NCI-H82 treated with DMSO at 0.1 percent for 48 hours (cell line): ENCODE measurements around the gene GPM6B.

ENCODE experiments used
- DNase-seq: peaks from one replicate; lab custom pipeline; 2025; ENCODE audit not compliant: unreplicated experiment; lab: John Stamatoyannopoulos, UW

Gene GPM6B, protein sequence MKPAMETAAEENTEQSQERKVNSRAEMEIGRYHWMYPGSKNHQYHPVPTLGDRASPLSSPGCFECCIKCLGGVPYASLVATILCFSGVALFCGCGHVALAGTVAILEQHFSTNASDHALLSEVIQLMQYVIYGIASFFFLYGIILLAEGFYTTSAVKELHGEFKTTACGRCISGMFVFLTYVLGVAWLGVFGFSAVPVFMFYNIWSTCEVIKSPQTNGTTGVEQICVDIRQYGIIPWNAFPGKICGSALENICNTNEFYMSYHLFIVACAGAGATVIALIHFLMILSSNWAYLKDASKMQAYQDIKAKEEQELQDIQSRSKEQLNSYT

DNA sequence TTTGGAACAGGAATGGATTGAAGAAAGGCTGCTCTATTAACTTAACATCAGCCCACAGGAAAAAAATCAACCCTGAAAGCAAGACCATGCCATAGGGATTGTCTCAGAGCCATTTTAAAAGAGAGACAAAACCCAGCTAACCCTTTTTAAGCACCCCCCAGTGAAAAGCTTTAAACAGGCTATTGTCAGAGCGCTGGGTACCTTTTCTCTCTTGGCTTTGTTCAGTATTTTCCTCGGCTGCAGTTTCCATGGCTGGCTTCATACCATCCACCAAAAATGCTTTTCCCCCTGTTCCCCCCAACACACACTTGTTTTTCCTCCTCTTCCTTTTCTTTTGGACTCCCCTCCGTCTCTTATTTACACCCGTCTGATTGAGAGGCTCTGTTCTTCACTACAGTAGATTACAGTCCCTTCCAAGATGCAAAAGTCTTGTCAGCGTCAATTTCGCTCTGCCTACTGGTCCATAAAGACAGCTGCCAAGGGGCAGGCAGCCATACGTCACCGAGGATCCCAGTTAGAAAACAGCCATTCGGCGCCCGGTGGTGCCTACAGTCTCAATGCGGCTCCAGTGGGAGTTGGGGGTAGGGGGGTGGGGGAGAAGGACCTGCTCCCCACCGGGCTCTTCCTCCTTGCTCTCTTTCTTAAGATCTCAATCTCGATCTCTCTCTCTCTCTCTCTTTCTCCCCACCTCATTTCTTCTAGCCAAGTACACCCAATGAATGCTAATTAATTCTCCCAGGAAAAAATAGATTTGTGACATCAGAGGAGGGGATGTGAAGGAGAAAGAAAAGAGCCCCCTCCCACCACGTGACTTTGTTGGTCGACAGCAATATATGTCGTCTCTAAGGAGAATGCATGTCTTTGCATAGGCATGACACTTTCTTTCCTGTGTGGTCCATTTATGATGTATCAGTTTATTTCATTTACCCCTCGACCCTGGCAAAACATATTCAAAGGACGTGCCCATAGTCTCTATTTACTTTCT lies at the start of gene GPM6B:
GPM6B (minus strand) TSS at position 451 of the 985 bp plus-strand sequence; CDS start at position 262, 189 bp downstream.
- no peak for DNase-seq

DNA sequence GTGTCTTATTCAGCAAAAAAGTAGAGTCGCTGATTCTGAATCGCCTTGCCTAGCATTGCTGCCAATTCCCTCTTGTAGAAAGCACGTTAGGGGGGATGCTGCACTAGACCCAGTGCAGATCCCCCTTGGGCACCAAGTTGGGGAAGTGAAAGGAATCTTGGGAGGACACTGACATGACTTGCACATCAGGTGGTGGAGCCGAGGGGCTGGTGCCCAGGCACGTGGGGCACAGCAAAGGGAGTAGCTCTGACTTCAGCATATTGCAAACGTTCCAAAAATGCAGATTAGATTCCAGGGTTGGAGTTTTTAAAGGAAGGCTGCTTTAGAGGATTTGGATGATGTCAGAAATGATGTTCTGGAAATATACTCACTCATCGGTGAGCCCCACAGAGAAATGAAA lies 47.4 kb upstream of the GPM6B start:
- no peak for DNase-seq

DNA sequence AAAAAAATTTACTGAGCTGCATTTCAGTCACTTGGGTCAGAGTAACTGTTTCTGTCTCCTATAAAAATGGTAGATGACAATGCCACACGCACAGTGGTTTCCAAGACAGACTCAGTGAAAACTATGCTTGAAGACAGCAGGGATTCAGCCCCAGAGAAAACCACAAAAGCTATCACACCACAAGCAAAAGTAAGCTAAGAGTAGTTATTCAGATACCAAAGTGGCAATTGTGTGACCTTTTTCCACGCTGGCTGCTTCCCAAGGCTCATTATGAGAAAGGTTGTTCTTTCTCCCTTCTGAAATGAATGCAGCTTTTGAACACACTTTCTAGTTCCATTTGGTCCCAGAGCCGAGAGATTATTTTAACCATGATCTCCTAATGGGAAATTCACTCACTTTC lies 46.4 kb upstream of the GPM6B start:
- DNase-seq, result no peak

DNA sequence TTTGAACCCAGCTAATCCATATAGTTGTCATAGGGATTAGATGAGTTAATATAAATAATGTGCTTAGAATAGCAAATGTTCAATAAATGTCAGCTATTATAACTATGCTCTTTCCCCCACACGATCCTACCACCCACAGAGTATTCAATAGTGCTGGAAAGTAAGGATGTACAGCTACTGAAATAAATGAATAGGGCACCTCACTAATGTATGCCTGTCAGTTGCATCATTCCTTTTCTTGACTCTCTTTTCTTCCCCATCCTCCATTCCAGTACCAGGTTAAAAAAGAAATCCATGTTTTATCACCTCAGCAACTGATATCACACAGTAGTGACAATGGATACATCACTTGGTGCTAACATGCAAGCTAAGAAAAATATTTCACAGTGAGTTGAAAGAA lies 42.8 kb upstream of the GPM6B start:
- no peak for DNase-seq

DNA sequence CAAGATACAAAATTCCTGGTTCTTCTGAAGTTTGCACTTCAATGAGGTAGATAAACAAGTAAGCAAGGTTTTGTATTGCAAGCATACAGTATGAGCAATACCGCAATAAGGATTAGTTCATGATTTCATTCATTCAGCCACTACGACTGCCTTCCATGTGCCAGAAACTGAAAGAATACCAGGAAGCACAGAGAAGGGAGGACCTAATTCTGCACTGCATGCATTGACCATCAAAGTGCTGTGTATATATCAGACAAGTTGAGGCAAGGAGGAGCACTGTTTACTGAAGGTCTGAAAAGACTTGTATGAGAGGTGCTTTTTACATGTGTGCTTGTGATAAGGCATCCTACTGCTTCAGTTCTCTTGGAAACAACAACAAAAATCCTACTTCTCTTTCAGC lies 40.9 kb upstream of the GPM6B start:
- no peak for DNase-seq

DNA sequence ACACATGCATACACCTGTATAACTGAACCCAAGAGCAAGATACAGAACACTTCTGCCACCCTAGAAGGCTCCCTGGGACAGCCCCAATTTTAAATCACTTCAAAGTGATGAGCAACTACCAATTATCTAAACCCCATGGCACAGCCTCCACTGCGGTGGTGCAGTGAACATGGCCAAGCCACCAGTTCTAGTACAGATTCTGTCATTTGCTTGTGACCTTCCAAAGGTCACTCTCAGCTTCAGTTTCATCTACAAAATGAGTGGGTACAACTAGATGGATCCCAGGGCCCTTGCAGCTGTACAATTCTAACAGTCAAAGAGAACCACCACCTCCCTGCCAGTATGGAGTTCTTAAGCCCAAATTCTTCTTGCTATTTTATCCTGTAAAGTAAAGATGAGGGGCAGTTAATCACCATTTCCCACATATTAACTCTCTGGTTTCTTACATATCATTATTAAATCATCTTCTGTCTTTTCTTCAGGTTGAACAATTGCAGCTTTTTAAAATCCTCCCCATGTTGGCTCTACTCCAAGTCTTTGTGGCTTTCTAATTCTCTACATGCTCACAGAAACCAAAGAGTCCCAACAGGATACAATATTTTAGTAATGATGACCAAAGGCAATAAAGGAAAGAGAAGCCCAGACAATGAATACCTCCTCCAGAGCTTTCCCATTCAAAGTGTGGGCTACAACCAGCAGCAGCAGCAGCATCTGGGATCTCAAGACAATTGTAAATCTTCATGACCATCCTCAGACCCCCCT lies 39.0 kb upstream of the GPM6B start:
- no peak for DNase-seq

DNA sequence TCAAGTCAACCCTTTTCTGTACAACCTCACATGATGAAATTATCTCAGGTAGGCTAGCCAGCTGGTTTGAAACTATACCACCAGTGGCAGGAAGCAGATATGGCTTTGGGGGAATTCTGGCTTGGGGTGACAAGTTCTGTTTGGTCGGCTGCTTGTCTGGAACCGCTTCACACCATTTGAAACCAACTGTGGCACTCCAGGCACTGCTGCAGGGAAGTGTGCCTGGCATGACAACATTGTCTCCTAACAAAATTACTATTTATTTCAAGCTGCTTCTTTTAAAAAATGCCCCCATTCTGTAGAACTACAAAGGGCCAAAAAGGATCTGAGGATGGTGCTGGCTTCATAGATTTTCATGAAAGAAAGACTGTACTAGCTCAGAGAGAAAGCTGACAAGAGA lies 37.1 kb upstream of the GPM6B start:
- DNase-seq, result no peak

DNA sequence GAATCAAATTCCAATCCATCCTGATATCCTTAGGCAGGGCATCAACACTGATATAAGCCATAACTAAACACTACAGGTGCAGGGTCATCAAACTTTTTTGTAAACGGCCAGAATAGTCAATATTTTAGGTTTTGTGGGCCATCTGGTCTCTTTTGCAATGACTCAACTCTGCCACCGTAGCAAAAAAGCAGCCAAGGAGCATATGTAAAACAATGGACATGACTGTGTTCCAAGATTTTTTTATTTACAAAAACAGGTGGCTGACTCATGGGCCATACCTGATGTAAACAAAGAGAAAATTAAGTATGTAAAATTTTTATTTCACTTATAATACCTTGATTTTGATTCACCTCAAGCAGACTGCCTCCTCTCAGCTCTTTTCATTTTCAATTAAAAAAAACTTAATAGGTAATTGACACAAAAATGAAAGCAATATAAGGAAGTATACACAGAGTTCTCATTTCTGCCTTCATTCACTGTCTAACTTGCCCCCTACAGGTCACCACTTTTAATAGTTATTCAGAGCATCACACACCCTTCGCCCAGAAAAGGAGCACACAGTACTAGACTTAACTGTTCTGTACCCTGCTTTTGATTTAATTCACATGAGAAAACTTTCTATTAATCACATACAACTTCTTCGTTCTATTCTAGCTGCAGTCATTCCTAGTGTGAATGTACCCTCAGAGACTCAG lies 35.3 kb upstream of the GPM6B start:
- DNase-seq, result no peak

DNA sequence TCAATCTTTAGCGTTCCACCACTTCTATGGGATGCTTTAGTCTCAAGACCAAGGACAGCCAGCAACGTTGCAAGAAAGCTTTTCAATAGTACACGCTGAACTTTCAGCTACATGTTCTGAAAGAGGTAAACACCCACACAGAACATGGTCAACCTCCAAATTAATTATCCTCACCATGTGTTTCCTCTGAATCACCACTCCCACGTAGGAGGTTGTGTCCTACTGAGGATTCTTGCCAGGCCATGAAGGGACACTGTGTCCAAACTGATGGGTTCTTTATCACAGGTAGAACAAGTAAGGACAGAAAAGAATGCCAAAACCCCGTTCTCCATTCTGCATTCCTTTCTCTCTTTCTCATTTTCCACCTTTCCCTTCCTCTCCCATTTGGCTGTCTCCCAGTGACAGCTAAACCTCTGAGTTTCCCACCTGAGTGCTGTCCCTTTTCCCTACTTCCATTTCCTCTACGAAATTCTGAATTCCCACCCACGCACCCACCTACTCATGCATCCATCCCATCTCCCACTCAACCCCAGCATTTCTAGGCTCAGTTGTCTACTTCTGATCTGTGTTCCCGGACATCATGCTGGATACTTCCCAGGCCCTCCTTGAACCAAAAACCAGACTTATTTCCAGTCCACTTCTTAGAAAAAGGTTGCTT lies 29.0 kb upstream of the GPM6B start:
- no peak for DNase-seq

DNA sequence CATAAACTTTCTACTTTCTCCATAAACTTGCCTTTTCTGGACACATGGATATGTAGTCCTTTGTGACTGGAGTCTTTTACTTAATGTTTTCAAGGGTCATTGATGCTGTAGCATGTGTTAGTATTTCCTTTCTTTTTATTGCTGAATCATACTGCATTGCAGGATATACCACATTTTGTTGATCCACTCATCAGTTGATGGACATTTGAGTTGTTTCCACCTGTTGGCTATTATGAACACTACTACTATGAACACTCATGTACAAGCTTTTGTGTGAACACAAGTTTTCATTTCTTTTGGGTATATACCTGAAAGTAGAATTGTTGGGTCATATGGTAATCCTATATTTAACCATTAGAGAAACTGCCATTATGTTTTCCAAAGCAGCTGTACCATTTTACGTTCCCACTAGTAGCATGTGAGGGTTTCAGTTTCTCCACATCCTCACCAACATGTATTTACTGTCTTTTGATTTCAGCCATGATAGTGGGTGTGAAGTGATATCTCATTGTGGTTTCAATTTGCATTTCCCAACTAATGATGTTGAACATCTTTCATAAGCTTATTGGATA lies 26.3 kb upstream of the GPM6B start:
- DNase-seq, result no peak

DNA sequence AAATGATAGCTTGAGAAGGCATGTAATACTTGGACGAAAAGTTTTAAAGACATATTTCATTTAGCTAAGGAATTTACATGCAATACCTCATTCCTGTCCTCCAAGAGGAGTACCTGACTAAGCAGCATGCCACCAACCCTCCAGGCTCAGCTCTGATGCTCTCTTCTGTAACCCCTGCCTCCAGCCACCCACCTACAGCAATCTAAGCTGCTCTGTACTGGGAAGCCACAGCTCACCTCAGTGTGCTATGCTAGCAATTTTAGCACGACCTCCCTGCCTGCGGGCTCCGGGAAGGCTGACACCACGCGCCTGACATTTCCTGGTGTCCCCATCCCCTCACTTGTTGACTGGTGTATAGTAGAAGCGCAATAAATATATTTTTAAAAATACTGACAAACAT lies 23.2 kb upstream of the GPM6B start:
- DNase-seq, result no peak

DNA sequence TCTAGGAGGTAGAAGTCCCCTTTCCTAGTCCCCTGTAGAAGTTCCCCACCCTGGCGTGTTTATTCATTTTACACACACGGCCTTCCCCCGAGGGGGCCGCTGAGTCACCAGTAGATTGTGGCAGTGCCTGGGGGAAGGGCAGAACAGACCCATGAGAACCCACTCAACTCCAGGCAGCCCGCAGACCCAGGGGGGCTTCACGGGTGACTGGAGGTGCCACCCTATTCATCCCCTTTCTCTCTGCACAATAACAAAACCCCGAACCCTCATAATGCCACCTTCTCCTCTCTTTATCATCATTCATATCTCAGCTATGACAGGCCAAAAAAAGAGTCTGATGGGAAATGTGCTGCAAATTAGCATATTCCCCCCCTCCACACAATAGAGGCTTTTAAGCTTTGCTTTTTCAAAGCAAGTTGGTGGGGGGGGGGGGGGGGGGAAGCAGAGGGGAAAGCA lies 20.4 kb upstream of the GPM6B start:
- DNase-seq, result no peak

DNA sequence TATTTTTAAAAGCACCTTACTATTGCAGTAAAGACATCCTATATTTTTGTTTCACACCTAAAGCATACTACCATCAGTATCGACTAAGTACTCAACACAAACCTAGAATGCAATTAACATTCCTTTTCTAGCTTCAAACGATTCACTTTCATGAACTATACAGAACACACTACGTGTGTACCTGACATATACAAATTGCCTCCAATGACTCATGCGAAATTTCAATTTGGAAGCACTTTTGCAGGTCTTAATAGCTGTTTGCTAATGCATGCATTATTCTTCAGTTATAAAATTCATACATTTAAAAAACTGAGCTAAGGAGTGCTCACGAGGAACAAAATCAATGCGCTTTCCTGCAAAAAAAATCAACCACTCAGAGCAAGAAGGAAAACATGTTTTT lies 19.7 kb upstream of the GPM6B start:
- DNase-seq, result no peak

DNA sequence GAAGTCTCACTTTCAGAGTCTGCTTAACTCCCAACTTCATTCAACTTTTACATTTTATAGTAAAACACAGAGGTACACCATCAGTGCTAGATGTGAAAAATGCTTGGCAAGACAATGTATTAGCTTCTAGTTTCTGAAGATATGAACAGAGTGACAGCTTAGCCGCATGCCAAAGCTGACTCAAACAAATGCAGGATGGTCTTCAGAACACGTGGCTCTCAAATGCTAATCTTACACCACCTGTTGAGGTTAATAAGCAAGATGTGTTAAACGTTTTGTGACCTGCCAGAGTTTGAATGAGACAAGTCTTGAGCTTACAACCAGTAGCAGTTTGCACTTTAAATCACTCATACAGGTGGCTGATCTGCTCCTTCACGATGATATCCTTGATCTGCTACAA lies 18.9 kb upstream of the GPM6B start:
- DNase-seq, result peak; percentile 25

DNA sequence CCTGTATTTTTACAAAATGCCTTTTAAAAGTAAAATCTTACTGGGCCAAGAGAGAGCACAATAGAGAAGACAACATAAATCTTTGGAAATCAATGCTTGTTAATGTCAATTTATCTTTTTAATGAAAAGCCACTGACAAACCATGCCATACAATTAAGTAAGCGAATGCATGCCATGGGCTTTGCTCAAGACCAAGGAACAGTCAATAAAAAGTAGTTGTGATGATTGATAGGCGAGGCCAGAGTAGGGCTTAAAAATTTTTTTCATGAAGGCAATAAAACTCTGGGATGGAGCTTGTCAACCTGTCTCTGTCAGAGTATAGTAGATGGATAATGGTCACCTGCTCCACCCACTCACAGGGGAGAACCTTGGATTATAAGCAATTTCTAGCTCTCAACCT lies 17.5 kb upstream of the GPM6B start:
- no peak for DNase-seq

DNA sequence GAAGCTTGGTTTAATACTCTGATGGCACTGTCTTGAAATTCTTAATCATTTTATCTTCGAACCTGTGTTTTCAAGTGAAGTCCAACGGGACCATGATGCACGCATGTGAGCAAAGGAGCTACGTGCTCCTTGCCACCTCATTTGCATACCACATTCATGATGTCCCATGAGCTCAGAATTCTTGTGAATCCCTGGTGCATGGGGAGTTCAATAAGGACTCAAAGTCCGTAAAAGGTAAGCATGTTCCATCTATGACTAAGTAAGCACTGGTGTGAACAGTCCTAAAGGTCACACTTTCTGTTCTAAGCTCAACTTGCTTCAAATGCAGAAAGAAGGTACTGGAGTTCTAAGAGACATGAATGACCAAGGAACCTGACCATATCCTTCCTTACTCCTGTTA lies 13.1 kb upstream of the GPM6B start:
- no peak for DNase-seq

DNA sequence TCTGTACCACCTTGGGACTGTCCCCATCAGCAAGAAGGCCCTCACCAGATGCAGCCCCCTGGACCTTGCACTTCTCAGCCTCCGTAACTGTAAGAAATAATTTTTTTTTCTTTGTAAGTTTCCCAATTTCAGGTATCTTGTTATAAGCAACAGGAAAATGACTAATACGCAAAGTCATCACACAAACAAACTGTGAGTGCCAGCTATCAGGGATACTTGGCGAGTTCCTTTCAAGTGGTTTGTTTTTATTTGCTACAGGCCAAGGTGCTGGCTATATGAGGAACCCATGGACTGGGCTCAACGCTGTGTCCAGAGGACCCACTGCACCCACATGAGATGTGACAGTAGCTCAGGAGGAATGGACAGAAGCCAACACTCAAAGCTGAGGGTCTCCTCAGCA lies 11.5 kb upstream of the GPM6B start:
- DNase-seq, result no peak

DNA sequence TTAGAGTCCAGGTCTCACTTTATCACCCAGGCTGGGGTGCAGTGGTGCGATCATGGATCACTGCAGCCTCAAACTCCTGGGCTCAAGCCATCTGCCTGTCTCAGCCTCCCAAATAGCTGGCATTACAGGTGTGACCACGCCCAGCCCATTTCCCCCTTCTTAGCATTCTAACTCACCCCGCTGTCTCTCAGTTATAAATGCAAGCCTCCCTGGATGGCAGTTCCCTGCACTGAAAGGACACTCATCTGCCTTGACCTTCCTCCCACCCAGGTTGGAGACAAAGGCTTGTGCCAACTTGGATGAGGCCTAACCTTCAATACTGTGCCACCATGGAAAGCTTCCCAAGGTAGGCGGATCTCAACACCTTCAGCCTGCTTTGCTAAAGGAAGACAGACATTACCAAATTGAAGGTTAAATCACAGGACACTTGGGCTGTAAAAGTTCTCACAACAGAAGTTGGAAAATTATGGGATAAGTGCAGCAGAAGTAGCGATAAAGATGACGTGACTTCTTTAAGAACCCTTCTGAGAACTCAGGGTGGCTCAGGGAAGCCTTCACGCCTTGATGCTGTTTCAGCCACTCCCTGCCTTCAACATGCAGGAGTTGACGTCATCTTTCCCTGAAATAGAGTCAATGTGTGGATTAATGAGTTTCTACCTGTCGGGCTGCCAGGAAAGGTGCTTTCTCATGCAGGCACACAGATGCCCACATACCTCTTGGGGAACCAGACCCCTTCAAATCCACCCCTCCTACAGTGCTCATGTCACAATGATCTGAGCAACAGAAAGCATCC lies 10.6 kb upstream of the GPM6B start:
- no peak for DNase-seq

DNA sequence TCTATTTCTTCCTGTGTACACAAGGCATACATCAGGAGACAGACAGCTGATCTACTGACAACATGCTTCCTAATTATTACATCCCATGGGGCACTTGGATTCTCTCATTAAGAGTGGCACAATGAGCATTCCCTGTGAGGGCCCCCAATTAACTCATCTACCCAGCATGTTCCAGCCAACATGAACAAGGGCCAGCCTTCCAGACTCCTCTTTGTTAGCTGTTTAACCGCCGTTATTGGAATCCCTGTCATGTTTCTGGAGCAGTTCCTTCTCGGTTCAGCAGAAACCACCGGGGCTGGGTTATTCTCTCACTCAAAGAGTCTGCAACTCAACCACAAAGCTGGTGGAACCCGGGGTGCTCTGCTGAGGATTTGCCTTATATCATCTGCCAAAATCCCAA lies 9.9 kb upstream of the GPM6B start:
- no peak for DNase-seq
